H9 (cell line): ENCODE measurements around the gene GPX2. TPM values are rescaled to one million over a fixed set of nuclear protein-coding genes. Genes with fewer than 3 reads are reported as not detected.

Experiments
- DNase-seq: peaks from one replicate; pipeline ENCODE4 v3.0.0-alpha.2; 2017
- H2AFZ ChIP-seq: one replicate; pipeline ENCODE4 v1.6.1; 2013; ENCODE audit warnings: mild to moderate bottlenecking, low read length, control low read depth, moderate library complexity
- H2AK5ac ChIP-seq: 2 replicates; pipeline ENCODE4 v1.6.1; 2013; ENCODE audit warnings: low read length, control low read depth, mixed read lengths; ENCODE audit not compliant: insufficient read length
- H2BK120ac ChIP-seq: one replicate; pipeline ENCODE4 v1.6.1; 2013; ENCODE audit warnings: low read depth, mild to moderate bottlenecking, low read length, control low read depth, inconsistent platforms; ENCODE audit not compliant: poor library complexity, severe bottlenecking
- H2BK12ac ChIP-seq: 2 replicates; pipeline ENCODE4 v1.6.1; 2013; ENCODE audit warnings: low read length, control low read depth, mixed read lengths, low read depth; ENCODE audit not compliant: insufficient read length
- H2BK15ac ChIP-seq: 2 replicates; pipeline ENCODE4 v1.6.1; 2013; ENCODE audit warnings: low read depth, low read length, control low read depth
- H2BK20ac ChIP-seq: one replicate; pipeline ENCODE4 v1.6.1; 2013; ENCODE audit warnings: low read depth, mild to moderate bottlenecking, low read length, control low read depth, inconsistent platforms; ENCODE audit not compliant: poor library complexity, severe bottlenecking
- H2BK5ac ChIP-seq: 2 replicates; pipeline ENCODE4 v1.6.1; 2013; ENCODE audit warnings: low read length, control low read depth, mixed read lengths; ENCODE audit not compliant: insufficient read length
- H3K14ac ChIP-seq: 2 replicates; pipeline ENCODE4 v1.6.1; 2013; ENCODE audit warnings: low read length, control low read depth; ENCODE audit not compliant: insufficient read depth
- H3K18ac ChIP-seq: 2 replicates; pipeline ENCODE4 v1.6.1; 2013; ENCODE audit warnings: low read depth, mild to moderate bottlenecking, mixed read lengths, low read length, control low read depth; ENCODE audit not compliant: insufficient read length
- H3K23ac ChIP-seq: 2 replicates; pipeline ENCODE4 v1.6.1; 2013; ENCODE audit warnings: low read length, control low read depth, mixed read lengths, low read depth; ENCODE audit not compliant: insufficient read length
- H3K23me2 ChIP-seq: 2 replicates; pipeline ENCODE4 v1.6.1; 2013; ENCODE audit warnings: low read depth, mild to moderate bottlenecking, mixed read lengths, low read length, control low read depth; ENCODE audit not compliant: insufficient read length, poor library complexity, severe bottlenecking
- H3K27ac ChIP-seq: 2 replicates; pipeline ENCODE4 v1.5.1; 2013; ENCODE audit warnings: low read length, control low read depth, mixed read lengths, low read depth; ENCODE audit not compliant: insufficient read length
- H3K27me3 ChIP-seq: 2 replicates; pipeline ENCODE4 v1.6.1; 2013; ENCODE audit warnings: low read length, control low read depth, inconsistent platforms; ENCODE audit not compliant: insufficient read depth
- H3K4ac ChIP-seq: 2 replicates; pipeline ENCODE4 v1.6.1; 2013; ENCODE audit warnings: low read depth, mild to moderate bottlenecking, control low read depth, inconsistent platforms, low read length, moderate library complexity
- H3K4me1 ChIP-seq: 2 replicates; pipeline ENCODE4 v1.6.1; 2013; ENCODE audit warnings: low read length, control low read depth, inconsistent platforms; ENCODE audit not compliant: insufficient read depth
- H3K4me2 ChIP-seq: 2 replicates; pipeline ENCODE4 v1.6.1; 2013; ENCODE audit warnings: low read length, control low read depth, mixed read lengths; ENCODE audit not compliant: insufficient read length, insufficient read depth
- H3K56ac ChIP-seq: 2 replicates; pipeline ENCODE4 v1.6.1; 2013; ENCODE audit warnings: low read depth, mild to moderate bottlenecking, mixed read lengths, low read length, control low read depth; ENCODE audit not compliant: insufficient read length
- H3K79me1 ChIP-seq: 2 replicates; pipeline ENCODE4 v1.6.1; 2013; ENCODE audit warnings: low read depth, mild to moderate bottlenecking, moderate library complexity, low read length, control low read depth, inconsistent platforms; ENCODE audit not compliant: insufficient read depth, poor library complexity, severe bottlenecking
- H3K79me2 ChIP-seq: 2 replicates; pipeline ENCODE4 v1.6.1; 2013; ENCODE audit warnings: low read length, control low read depth, inconsistent platforms; ENCODE audit not compliant: insufficient read depth
- H3K9ac ChIP-seq: 2 replicates; pipeline ENCODE4 v1.6.1; 2013; ENCODE audit warnings: low read length, control low read depth, mixed read lengths; ENCODE audit not compliant: insufficient read length; ENCODE audit errors: extremely low read depth
- H3K9me3 ChIP-seq: one replicate; pipeline ENCODE4 v1.6.1; 2013; ENCODE audit warnings: low read depth, low read length, inconsistent platforms; ENCODE audit not compliant: control insufficient read depth
- H3T11ph ChIP-seq: one replicate; pipeline ENCODE4 v1.6.1; 2013; ENCODE audit warnings: mild to moderate bottlenecking, low read length, control low read depth, inconsistent platforms
- H4K20me1 ChIP-seq: one replicate; pipeline ENCODE4 v1.6.1; 2013; ENCODE audit not compliant: control insufficient read depth, insufficient read length, insufficient read depth
- H4K5ac ChIP-seq: 2 replicates; pipeline ENCODE4 v1.6.1; 2013; ENCODE audit warnings: low read depth, mild to moderate bottlenecking, mixed read lengths, low read length, control low read depth; ENCODE audit not compliant: insufficient read length
- H4K8ac ChIP-seq: replicated peaks from 2 replicates; pipeline ENCODE4 v1.6.1; 2013; ENCODE audit warnings: low read length, control low read depth, mixed read lengths, low read depth; ENCODE audit not compliant: insufficient read length
- H4K91ac ChIP-seq: 2 replicates; pipeline ENCODE4 v1.6.1; 2013; ENCODE audit warnings: low read depth, mild to moderate bottlenecking, moderate library complexity, mixed read lengths, low read length, control low read depth; ENCODE audit not compliant: insufficient read length
- H3K27ac Mint-ChIP-seq, 3 experiments: 2 replicates in 2 of 3; 3 replicates in 1 of 3; pipeline ENCODE4 v1.8.0; 2020 to 2021; ENCODE audit warnings: mixed read lengths in 3 of 3, mild to moderate bottlenecking in 1 of 3, moderate library complexity in 1 of 3
- H3K27me3 Mint-ChIP-seq: 2 replicates; pipeline ENCODE4 v1.8.0; 2021; ENCODE audit warnings: low read depth, mild to moderate bottlenecking, moderate library complexity, mixed read lengths
- H3K36me3 Mint-ChIP-seq, 3 experiments: 2 replicates in 2 of 3; 3 replicates in 1 of 3; pipeline ENCODE4 v1.8.0; 2020 to 2021; ENCODE audit warnings: low read depth in 3 of 3, mixed read lengths in 3 of 3; ENCODE audit not compliant: insufficient read depth in 1 of 3
- H3K4me1 Mint-ChIP-seq, 2 experiments: 2 replicates each; pipeline ENCODE4 v1.8.0; 2020; ENCODE audit warnings: mixed read lengths in 2 of 2
- H3K4me3 Mint-ChIP-seq, 2 experiments: 2 replicates in 1 of 2; 3 replicates in 1 of 2; pipeline ENCODE4 v1.8.0; 2020 to 2021; ENCODE audit warnings: mild to moderate bottlenecking in 2 of 2, mixed read lengths in 2 of 2, moderate library complexity in 1 of 2
- H3K9me3 Mint-ChIP-seq, 2 experiments: 2 replicates in 1 of 2; 3 replicates in 1 of 2; pipeline ENCODE4 v1.8.0; 2020; ENCODE audit warnings: mild to moderate bottlenecking in 2 of 2, mixed read lengths in 2 of 2, moderate library complexity in 1 of 2
- WGBS: extraction: QIAGEN DNeasy Blood & Tissue Kit; methylation state at CpG from one replicate; pipeline ENCODE4 v1.1.7; 2013; ENCODE audit warnings: missing lambda C conversion rate, low lambda C conversion rate, mixed read lengths; ENCODE audit not compliant: insufficient read length; ENCODE audit errors: extremely low coverage; 5-methylcytosine and 5-hydroxymethylcytosine counted together
- total RNA-seq: library from RNA; stranded (reverse); gene quantifications from 2 replicates; pipeline ENCODE4 v1.2.1, GENCODE V29; 2021
- TF ChIP-seq, protein P1 (sequence below): fragments of 200-600 bp; sonication (generic); conservative IDR thresholded peaks from 3 replicates; pipeline ENCODE4 v1.8.0; 2021; ENCODE audit warnings: antibody characterized with exemption, mild to moderate bottlenecking

GPX2 gene
- total RNA-seq, 1 experiment from 2014 or later, result 0.79 TPM

DNA sequence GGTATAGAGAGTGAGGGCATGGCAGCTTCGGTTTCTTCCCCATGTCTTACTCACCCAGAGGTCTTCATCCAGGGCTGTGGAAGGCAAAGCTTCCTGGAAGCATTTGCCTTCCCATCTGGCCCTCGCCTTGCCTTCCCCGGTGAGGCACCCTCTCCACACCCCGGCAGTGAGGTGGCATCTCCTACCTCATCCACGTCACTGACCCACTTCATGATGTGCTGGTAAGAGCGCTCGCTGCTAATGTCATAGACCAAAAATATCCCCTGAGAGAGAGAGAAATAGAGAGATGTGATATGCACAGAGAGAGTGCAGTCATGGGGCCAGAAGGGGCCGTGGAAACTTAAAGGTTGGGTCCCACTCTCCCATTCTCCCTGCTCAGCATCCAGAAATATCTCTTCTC lies 8.3 kb upstream of the GPX2 start:
- no peak overlapping the region for H3T11ph ChIP-seq
- H4K20me1 ChIP-seq, result no peaks in the 10 kb centered on the region
- Mint-ChIP-seq H3K4me1 (peaks cover 20 to 23% of the 10 kb centered on the region in 2 experiments), H3K27ac (no peak overlapping the region; a peak in 1 of 7 replicates), H3K9me3 (no peaks in the 10 kb centered on the region), H3K27me3 (no peaks in the 10 kb centered on the region), H3K4me3 (no peak overlapping the region; a peak in 1 of 5 replicates), H3K36me3 (peaks cover 11 to 63% (median 48%) of the 10 kb centered on the region in 3 experiments)
- no peak overlapping the region for H3K14ac ChIP-seq
- no peak overlapping the region for H3K4me2 ChIP-seq
- H3K9me3 ChIP-seq, result no peaks in the 10 kb centered on the region
- no peak overlapping the region for H2BK20ac ChIP-seq
- WGBS, result no CpG with 5 or more reads among the region's 8 CpGs
- H3K18ac ChIP-seq, result no peak overlapping the region
- no peak overlapping the region for H3K9ac ChIP-seq
- H4K5ac ChIP-seq, result no peak overlapping the region
- H3K23me2 ChIP-seq, result no peaks in the 10 kb centered on the region
- no peak overlapping the region for H2BK15ac ChIP-seq
- no peak overlapping the region for H2AK5ac ChIP-seq
- H3K23ac ChIP-seq, result no peak overlapping the region
- TF ChIP-seq, protein P1, sequence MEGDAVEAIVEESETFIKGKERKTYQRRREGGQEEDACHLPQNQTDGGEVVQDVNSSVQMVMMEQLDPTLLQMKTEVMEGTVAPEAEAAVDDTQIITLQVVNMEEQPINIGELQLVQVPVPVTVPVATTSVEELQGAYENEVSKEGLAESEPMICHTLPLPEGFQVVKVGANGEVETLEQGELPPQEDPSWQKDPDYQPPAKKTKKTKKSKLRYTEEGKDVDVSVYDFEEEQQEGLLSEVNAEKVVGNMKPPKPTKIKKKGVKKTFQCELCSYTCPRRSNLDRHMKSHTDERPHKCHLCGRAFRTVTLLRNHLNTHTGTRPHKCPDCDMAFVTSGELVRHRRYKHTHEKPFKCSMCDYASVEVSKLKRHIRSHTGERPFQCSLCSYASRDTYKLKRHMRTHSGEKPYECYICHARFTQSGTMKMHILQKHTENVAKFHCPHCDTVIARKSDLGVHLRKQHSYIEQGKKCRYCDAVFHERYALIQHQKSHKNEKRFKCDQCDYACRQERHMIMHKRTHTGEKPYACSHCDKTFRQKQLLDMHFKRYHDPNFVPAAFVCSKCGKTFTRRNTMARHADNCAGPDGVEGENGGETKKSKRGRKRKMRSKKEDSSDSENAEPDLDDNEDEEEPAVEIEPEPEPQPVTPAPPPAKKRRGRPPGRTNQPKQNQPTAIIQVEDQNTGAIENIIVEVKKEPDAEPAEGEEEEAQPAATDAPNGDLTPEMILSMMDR, result no peak
- no peak overlapping the region for H2BK5ac ChIP-seq
- no peaks in the 10 kb centered on the region for H3K79me1 ChIP-seq
- H4K91ac ChIP-seq, result no peak overlapping the region
- peaks cover 6% of the 10 kb centered on the region; the same call in 1 of the 2 replicates for H3K4me1 ChIP-seq
- no peak overlapping the region for H3K4ac ChIP-seq
- DNase-seq, result no peak
- no peak overlapping the region for H2BK120ac ChIP-seq
- H2BK12ac ChIP-seq, result no peak overlapping the region
- H3K27me3 ChIP-seq, result no peaks in the 10 kb centered on the region
- H3K56ac ChIP-seq, result no peak overlapping the region
- H4K8ac ChIP-seq, result no peak overlapping the region
- H3K79me2 ChIP-seq, result no peaks in the 10 kb centered on the region
- H2AFZ ChIP-seq, result no peak overlapping the region
- H3K27ac ChIP-seq, result no peak overlapping the region
